GM10248 (cell line): ENCODE results near the gene UBL4A.
A peak's percentile ranks its signal among the peaks of the same experiment; 100 is the strongest.

Source experiments
- CTCF ChIA-PET: fragments of 300-600 bp; sonication (Branson Sonifier 250); formaldehyde crosslinking; extraction: SDS; loops from one replicate; lab custom pipeline; 2021; ENCODE audit warnings: antibody characterized with exemption; lab: Yijun Ruan, JAX
- POLR2A ChIA-PET: fragments of 350-650 bp; sonication (Branson Sonifier 250); formaldehyde crosslinking; extraction: SDS; loops from one replicate; lab custom pipeline; 2020; ENCODE audit warnings: antibody characterized with exemption; lab: Yijun Ruan, JAX
- DNase-seq: peaks from one replicate; pipeline ENCODE4 v3.0.0; 2012; ENCODE audit errors: extremely low spot score
- TF ChIP-seq, protein P1 (sequence below): IDR thresholded peaks from 2 replicates; pipeline ENCODE4 v1.5.1; 2012; ENCODE audit warnings: mild to moderate bottlenecking, low read depth; ENCODE audit errors: extremely low read depth, missing control alignments, control extremely low read depth

The UBL4A gene

GRCh38 chrX:154440623-154441357 is 45.6 kb downstream of the UBL4A start:
- TF ChIP-seq, protein P1, sequence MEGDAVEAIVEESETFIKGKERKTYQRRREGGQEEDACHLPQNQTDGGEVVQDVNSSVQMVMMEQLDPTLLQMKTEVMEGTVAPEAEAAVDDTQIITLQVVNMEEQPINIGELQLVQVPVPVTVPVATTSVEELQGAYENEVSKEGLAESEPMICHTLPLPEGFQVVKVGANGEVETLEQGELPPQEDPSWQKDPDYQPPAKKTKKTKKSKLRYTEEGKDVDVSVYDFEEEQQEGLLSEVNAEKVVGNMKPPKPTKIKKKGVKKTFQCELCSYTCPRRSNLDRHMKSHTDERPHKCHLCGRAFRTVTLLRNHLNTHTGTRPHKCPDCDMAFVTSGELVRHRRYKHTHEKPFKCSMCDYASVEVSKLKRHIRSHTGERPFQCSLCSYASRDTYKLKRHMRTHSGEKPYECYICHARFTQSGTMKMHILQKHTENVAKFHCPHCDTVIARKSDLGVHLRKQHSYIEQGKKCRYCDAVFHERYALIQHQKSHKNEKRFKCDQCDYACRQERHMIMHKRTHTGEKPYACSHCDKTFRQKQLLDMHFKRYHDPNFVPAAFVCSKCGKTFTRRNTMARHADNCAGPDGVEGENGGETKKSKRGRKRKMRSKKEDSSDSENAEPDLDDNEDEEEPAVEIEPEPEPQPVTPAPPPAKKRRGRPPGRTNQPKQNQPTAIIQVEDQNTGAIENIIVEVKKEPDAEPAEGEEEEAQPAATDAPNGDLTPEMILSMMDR, result no peak
- CTCF ChIA-PET, result interaction anchor here (1.3 kb wide), 1 partner anchor 61 kb away, joined by 3 read pairs; no protein-coding TSS in a partner anchor
- POLR2A ChIA-PET, result no interaction called here
- no peak for DNase-seq

DNA sequence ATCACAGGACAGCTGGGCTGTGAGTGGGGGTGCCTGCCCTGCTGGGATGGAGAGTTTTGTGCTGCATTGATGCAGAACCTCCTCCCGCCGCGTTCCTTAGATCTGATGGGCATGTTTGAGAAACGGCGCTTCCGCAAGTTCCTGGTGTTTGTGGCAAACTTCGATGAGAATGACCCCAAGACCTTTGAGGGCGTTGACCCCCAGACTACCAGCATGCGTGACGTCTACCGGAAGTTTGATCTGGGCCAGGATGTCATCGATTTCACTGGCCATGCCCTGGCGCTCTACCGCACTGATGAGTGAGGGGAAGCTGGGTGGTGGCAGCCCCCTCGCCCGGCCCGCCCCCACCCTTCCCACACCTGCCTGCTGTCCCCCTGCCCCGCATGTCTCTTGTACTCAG is 46.6 kb downstream of the UBL4A start:
- CTCF ChIA-PET, result interaction anchor here (1.8 kb wide), 1 partner anchor 11 kb away, joined by 7 read pairs; the partner anchor contains the start of gene ATP6AP1
- TF ChIP-seq, protein P1, result no peak
- DNase-seq, result no peak
- POLR2A ChIA-PET, result no interaction called here

GRCh38 chrX:154437971-154438893 is 48.2 kb downstream of the UBL4A start:
- ChIA-PET CTCF (interaction anchor here (1.8 kb wide), 1 partner anchor 10 kb away, joined by 7 read pairs; the partner anchor contains the start of gene ATP6AP1), POLR2A (no interaction called here)
- DNase-seq, result no peak
- TF ChIP-seq, protein P1, result no peak

DNA sequence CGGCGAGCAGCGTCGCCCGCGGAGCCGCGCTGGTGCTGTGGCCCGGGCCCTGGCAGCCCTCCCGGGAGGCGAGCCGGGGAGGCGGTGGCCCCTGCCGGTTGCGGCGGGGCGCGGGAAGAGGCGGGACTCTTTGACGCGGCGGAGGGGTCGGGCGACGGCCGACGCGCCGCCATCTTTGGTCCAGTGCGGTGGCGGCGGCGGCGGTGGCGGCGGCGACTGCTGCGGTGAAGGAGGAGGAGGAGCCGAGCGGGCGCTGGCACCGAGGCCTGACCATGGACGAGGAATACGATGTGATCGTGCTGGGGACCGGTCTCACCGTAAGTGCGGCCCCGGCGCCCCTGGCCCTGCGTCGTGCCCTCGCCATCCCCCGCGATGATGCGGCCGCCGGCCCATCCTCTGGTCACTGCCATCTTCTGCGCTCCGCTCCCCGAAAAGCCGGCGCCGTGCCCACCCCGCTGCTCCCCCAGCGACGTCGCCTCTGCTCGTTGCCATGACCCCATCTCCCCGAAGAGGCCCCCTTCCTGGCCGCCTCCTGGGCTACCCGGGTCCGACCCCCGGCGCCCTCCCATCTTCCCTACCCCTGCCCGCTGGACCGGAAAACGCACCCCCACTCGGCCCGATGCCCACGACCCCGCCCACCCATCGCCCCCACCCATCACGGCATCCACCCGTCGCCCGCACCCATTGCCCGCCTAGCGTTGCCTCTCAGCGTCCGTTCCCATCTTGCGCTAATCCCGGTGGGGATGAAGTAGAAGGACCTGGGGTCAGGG is 49.2 kb downstream of the UBL4A start, which contains the start of gene GDI1:
GDI1 (plus strand) TSS at position 172 of the 770 bp plus-strand sequence; CDS start at position 273, 101 bp downstream.
- peak; percentile 54 for DNase-seq
- POLR2A ChIA-PET, result interaction anchor here (0.6 kb wide), 1 partner anchor 26 kb away, joined by 4 read pairs; no protein-coding TSS in a partner anchor
- CTCF ChIA-PET, result no interaction called here
- TF ChIP-seq, protein P1, result no peak

GRCh38 chrX:154436374-154436982 is 49.9 kb downstream of the UBL4A start:
- POLR2A ChIA-PET, result interaction anchor here (0.6 kb wide), 1 partner anchor 26 kb away, joined by 4 read pairs; no protein-coding TSS in a partner anchor
- CTCF ChIA-PET, result no interaction called here
- TF ChIP-seq, protein P1, result no peak
- peak; percentile 80 for DNase-seq
